Nephron (organoid): ENCODE results near the gene SORCS2.

Source experiments
- H3K27ac Mint-ChIP-seq, 3 experiments: 2 replicates each; pipeline ENCODE4 v1.8.0; 2020; ENCODE audit warnings: mixed read lengths in 3 of 3, mild to moderate bottlenecking in 2 of 3, moderate library complexity in 1 of 3
- H3K27me3 Mint-ChIP-seq: 2 replicates; pipeline ENCODE4 v1.8.0; 2021; ENCODE audit warnings: low read depth, mild to moderate bottlenecking, moderate library complexity, mixed read lengths
- H3K36me3 Mint-ChIP-seq: 2 replicates; pipeline ENCODE4 v1.8.0; 2020; ENCODE audit warnings: low read depth, mixed read lengths
- H3K4me1 Mint-ChIP-seq: 2 replicates; pipeline ENCODE4 v1.8.0; 2020; ENCODE audit warnings: mixed read lengths
- H3K4me3 Mint-ChIP-seq, 3 experiments: 2 replicates each; pipeline ENCODE4 v1.8.0; 2020; ENCODE audit warnings: mild to moderate bottlenecking in 3 of 3, mixed read lengths in 3 of 3, moderate library complexity in 2 of 3
- H3K9me3 Mint-ChIP-seq: 2 replicates; pipeline ENCODE4 v1.8.0; 2020; ENCODE audit warnings: mixed read lengths
- CTCF ChIP-seq, 3 experiments: fragments of 200-600 bp; sonication (generic); IDR thresholded peaks; one replicate each; pipeline ENCODE4 v1.5.0; 2021; ENCODE audit warnings: antibody characterized with exemption in 3 of 3; ENCODE audit not compliant: unreplicated experiment in 3 of 3

The SORCS2 gene

GRCh38 chr4:7328913-7329638, 136.7 kb downstream of the SORCS2 start:
- H3K9me3 Mint-ChIP-seq, result no peaks in the 10 kb centered on the region
- H3K27ac Mint-ChIP-seq, result peak overlapping the region in 1 of 3 experiments; percentile 40
- H3K4me1 Mint-ChIP-seq, result peaks cover 59% of the 10 kb centered on the region
- no peak for TF ChIP-seq CTCF (IDR thresholded peaks at IDR 0.05; ENCODE audit: unreplicated experiment in 3 of 3)
- no peak overlapping the region for H3K4me3 Mint-ChIP-seq
- H3K36me3 Mint-ChIP-seq, result no peaks in the 10 kb centered on the region
- peaks cover 5% of the 10 kb centered on the region for H3K27me3 Mint-ChIP-seq

GRCh38 chr4:7330031-7330596, 137.8 kb downstream of the SORCS2 start:
- no peak for TF ChIP-seq CTCF (IDR thresholded peaks at IDR 0.05; ENCODE audit: unreplicated experiment in 3 of 3)
- Mint-ChIP-seq H3K27ac (no peak overlapping the region), H3K9me3 (no peaks in the 10 kb centered on the region), H3K36me3 (no peaks in the 10 kb centered on the region), H3K27me3 (peaks cover 10% of the 10 kb centered on the region), H3K4me3 (no peak overlapping the region), H3K4me1 (peaks cover 62% of the 10 kb centered on the region)

GRCh38 chr4:7330811-7331681, 138.7 kb downstream of the SORCS2 start:
- Mint-ChIP-seq H3K4me3 (no peak overlapping the region), H3K27me3 (peaks cover 10% of the 10 kb centered on the region), H3K4me1 (peaks cover 61% of the 10 kb centered on the region)

GRCh38 chr4:7331682-7332000, 139.3 kb downstream of the SORCS2 start:
- TF ChIP-seq CTCF (IDR thresholded peaks at IDR 0.05; ENCODE audit: unreplicated experiment in 3 of 3), result no peak
- H3K27me3 Mint-ChIP-seq, result peaks cover 10% of the 10 kb centered on the region
- peaks cover 61% of the 10 kb centered on the region for H3K4me1 Mint-ChIP-seq

More at GRCh38 chr4:7330811-7331681, 138.7 kb downstream of the SORCS2 start:
- H3K27ac Mint-ChIP-seq, result peak overlapping the region in 1 of 3 experiments; percentile 47
- no peaks in the 10 kb centered on the region for H3K36me3 Mint-ChIP-seq
- TF ChIP-seq CTCF (IDR thresholded peaks at IDR 0.05; ENCODE audit: unreplicated experiment in 3 of 3), result no peak
- no peaks in the 10 kb centered on the region for H3K9me3 Mint-ChIP-seq

GRCh38 chr4:7332216-7333023, 140.1 kb downstream of the SORCS2 start:
- Mint-ChIP-seq H3K9me3 (no peaks in the 10 kb centered on the region), H3K4me1 (peaks cover 54% of the 10 kb centered on the region), H3K27ac (peak overlapping the region in 2 of 3 experiments; percentile 47 to 76), H3K36me3 (no peaks in the 10 kb centered on the region), H3K4me3 (no peak overlapping the region), H3K27me3 (peaks cover 10% of the 10 kb centered on the region)
- no peak for TF ChIP-seq CTCF (IDR thresholded peaks at IDR 0.05; ENCODE audit: unreplicated experiment in 3 of 3)

More at GRCh38 chr4:7331682-7332000, 139.3 kb downstream of the SORCS2 start:
- Mint-ChIP-seq H3K36me3 (no peaks in the 10 kb centered on the region), H3K4me3 (no peak overlapping the region), H3K9me3 (no peaks in the 10 kb centered on the region), H3K27ac (peak overlapping the region in 2 of 3 experiments; percentile 47 to 76)
